Mucosa of rectum (tissue), 2 donors: ENCODE results near the gene CRY2.
"Not testable (repeated sequence)": the region's sequence is repeated elsewhere in the genome, so short reads cannot be mapped to it uniquely, and the experiment has no call there.

Experiments
- H3K27ac ChIP-seq, 2 donors: one replicate each; pipeline ENCODE4 v1.7.0; 2013; ENCODE audit warnings: inconsistent platforms in 2 of 2, low read depth in 2 of 2, low read length in 2 of 2
- H3K27me3 ChIP-seq, 2 donors: one replicate each; pipeline ENCODE4 v1.7.0; 2013; ENCODE audit warnings: low read length in 2 of 2; ENCODE audit not compliant: control insufficient read depth in 2 of 2, insufficient read depth in 2 of 2
- H3K36me3 ChIP-seq, 2 donors: one replicate each; pipeline ENCODE4 v1.7.0; 2013; ENCODE audit warnings: low read length in 2 of 2; ENCODE audit not compliant: control insufficient read depth in 2 of 2, insufficient read depth in 2 of 2
- H3K4me1 ChIP-seq, 2 donors: one replicate each; pipeline ENCODE4 v1.7.0; 2013; ENCODE audit warnings: low read length in 2 of 2, mild to moderate bottlenecking in 1 of 2; ENCODE audit not compliant: control insufficient read depth in 2 of 2, insufficient read depth in 2 of 2
- H3K4me3 ChIP-seq, 2 donors: one replicate each; pipeline ENCODE4 v1.7.0; 2013; ENCODE audit warnings: low read length in 2 of 2
- H3K9ac ChIP-seq, 2 donors: one replicate each; pipeline ENCODE4 v1.7.0; 2013; ENCODE audit warnings: low read length in 2 of 2, low read depth in 1 of 2, mild to moderate bottlenecking in 1 of 2
- H3K9me3 ChIP-seq, 2 donors: one replicate each; pipeline ENCODE4 v1.7.0; 2013; ENCODE audit warnings: low read length in 2 of 2; ENCODE audit not compliant: control insufficient read depth in 2 of 2
- donor health status: healthy.
- donor health status: Normal muscosa, but diverticular disease.

The CRY2 gene

GRCh38 chr11:45905576-45905975 is 58.3 kb downstream of the CRY2 start:
- H3K9ac ChIP-seq, H3K9me3 ChIP-seq, H3K27me3 ChIP-seq, H3K36me3 ChIP-seq, H3K27ac ChIP-seq, H3K4me3 ChIP-seq: not testable (repeated sequence)
- H3K4me1 ChIP-seq = peaks cover 2 to 14% of the 10 kb centered on the region in 2 donors

- H3K9ac ChIP-seq = peak overlapping the region in 1 of 2 donors; percentile 28
- H3K27ac ChIP-seq = peak overlapping the region in 1 of 2 donors; percentile 11
- peaks cover 10 to 14% of the 10 kb centered on the region in 2 donors for H3K36me3 ChIP-seq
- H3K27me3 ChIP-seq = peaks cover 0 to 3% of the 10 kb centered on the region in 2 donors
- H3K9me3 ChIP-seq = no peaks in the 10 kb centered on the region
- H3K4me1 ChIP-seq = peaks cover 2 to 13% of the 10 kb centered on the region in 2 donors
- no peak overlapping the region for H3K4me3 ChIP-seq
Measured at GRCh38 chr11:45906096-45906682, 58.9 kb downstream of the CRY2 start.

DNA sequence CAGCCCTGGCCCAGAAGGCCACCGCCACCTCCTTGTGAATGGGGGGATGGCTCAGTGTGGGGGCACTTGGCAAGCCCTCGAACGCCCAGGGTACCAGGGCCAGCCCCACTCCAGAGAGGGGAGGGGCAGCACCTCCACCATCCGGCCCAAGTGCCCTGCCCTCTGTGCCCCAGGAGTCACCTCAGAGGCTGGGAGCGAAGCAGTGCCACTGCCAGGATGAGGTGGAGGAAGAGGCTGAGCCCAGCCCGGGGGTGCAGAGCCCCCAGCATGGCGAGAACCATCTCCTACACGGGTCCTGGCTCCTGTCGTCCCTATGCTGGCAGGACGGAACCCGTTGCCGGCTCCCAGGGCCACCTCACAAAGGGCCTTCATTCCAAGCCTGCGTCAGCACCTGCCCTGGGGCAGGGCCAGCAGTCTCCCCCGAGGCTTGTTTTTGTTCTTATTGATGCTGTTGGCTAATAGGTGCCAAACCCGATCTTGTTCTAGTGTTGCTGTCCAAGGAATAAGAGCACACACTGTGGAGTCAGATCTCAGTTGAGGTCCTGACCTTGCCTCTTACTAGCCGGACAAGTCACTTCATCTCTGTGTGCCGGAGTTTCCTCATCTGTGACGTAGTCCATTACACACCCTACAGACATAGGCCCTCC is 59.8 kb downstream of the CRY2 start, which contains the start of gene FREY1:
FREY1 (minus strand) TSS at position 307 of the 647 bp plus-strand sequence; CDS start at position 281, 26 bp downstream.
- Histone ChIP-seq H3K4me3 (no peak within 1 kb of the TSS), H3K9ac (peak within 1 kb of the TSS in 1 of 2 donors; percentile 28), H3K36me3 (peaks cover 13 to 18% of the 10 kb centered on the region in 2 donors), H3K9me3 (no peaks in the 10 kb centered on the region), H3K27me3 (no peaks in the 10 kb centered on the region), H3K4me1 (peaks cover 2 to 13% of the 10 kb centered on the region in 2 donors), H3K27ac (peak within 1 kb of the TSS in 1 of 2 donors; percentile 11)

DNA sequence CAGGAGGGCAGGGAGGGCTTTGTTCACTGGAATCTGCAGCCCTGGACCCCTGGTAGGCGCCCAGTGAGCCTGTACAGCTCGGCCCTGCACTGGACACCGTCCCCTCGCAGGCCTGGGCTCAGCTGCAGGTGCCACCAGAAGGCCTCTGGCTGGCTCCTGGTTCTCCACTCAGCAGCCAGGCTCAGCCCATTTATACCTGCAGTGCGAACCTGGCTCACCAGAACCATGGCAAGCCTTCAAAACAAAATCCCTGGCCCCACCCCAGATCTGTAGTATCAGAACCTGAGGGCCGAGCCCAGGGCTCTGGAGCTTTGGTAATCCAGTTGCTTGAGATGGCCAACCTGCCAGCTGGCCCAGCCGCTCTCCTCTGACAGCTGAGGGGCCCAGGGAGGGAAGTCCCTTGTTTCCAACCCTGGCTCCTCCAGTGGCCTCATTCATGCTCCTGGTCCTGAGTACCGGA is 60.7 kb downstream of the CRY2 start:
- H3K9me3 ChIP-seq = no peaks in the 10 kb centered on the region
- H3K9ac ChIP-seq = no peak overlapping the region
- H3K4me1 ChIP-seq = peaks cover 2 to 13% of the 10 kb centered on the region in 2 donors
- no peaks in the 10 kb centered on the region for H3K27me3 ChIP-seq
- H3K36me3 ChIP-seq = peaks cover 13 to 18% of the 10 kb centered on the region in 2 donors
- no peak overlapping the region for H3K4me3 ChIP-seq
- H3K27ac ChIP-seq = no peak overlapping the region

DNA sequence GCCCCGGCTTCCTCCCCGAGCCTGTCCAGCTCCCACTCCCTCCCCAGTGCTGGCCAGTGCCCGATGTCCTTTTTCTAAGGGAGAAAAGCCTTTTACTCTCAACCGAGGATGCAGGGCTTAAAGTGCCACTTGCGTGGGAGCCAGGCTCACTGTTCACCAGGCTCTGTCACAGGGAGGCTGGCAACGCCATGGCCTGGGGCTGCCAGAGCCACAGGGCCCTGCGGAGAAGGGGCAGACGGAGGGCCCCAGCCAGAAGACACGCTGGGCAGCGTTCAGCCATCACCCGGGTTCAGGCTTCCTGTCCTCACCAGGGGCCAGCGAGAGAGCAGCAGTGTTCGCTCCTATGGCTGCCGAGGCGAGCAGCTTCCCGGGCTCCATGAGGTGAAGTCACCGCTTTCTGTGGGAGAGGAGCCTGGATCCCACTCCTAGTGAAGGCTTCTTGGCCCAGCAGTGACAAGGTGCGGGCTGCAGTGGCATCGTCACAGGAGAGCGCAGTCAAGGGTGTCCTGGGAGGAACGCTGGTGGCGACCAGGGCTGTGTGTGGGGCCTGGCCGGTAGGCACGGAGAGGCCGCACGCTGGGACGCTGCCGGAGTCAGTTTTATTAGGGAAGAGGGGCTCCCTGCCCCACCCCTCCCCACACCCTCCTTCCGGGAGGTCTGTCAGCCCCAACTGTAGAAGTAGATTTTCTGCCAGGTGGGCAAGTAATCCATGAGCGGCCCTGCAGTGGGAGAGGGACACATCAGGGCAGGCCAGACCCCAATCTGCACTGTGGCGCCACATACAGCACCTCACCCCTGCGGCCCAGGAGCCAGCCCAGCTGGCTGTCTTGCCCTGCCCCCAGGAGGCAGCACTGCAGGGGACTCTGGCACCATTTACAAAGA is 62.6 kb downstream of the CRY2 start:
- H3K4me1 ChIP-seq = peaks cover 2 to 13% of the 10 kb centered on the region in 2 donors
- H3K36me3 ChIP-seq = peaks cover 32 to 33% of the 10 kb centered on the region in 2 donors
- no peaks in the 10 kb centered on the region for H3K27me3 ChIP-seq
- no peaks in the 10 kb centered on the region for H3K9me3 ChIP-seq
- H3K9ac ChIP-seq = no peak overlapping the region
- no peak overlapping the region for H3K27ac ChIP-seq
- no peak overlapping the region for H3K4me3 ChIP-seq

DNA sequence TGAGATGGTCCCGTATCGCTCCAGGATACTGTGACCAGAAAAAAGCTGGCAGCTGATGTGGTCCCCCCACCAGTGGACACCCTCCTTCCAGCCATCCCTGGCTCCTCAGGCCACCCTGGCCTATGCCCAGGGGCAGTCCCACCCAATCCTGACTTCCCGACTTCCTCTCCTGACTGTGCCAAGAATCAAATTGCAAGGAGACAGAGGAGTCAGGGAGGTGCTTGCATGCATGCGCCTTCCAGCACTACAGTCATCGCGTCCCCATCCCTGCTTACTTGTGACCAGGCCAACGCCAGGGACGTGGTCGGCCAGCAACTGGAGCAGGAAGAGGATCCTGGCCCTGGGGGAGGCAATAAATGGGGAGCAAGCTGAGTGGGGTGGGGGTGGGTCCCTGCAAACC is 63.3 kb downstream of the CRY2 start:
- Histone ChIP-seq H3K4me3 (no peak overlapping the region), H3K9ac (no peak overlapping the region), H3K9me3 (no peaks in the 10 kb centered on the region), H3K27ac (no peak overlapping the region), H3K27me3 (no peaks in the 10 kb centered on the region), H3K4me1 (peaks cover 2 to 13% of the 10 kb centered on the region in 2 donors), H3K36me3 (peaks cover 39 to 41% of the 10 kb centered on the region in 2 donors)

- H3K9ac ChIP-seq = no peak overlapping the region
- H3K4me3 ChIP-seq = no peak overlapping the region
- H3K4me1 ChIP-seq = peaks cover 6 to 14% of the 10 kb centered on the region in 2 donors
- H3K27ac ChIP-seq = no peak overlapping the region
- H3K36me3 ChIP-seq = peaks cover 39 to 41% of the 10 kb centered on the region in 2 donors
- H3K27me3 ChIP-seq = no peaks in the 10 kb centered on the region
- no peaks in the 10 kb centered on the region for H3K9me3 ChIP-seq
Measured at GRCh38 chr11:45913514-45913913, 66.2 kb downstream of the CRY2 start.

GRCh38 chr11:45913942-45914635 is 66.8 kb downstream of the CRY2 start:
- Histone ChIP-seq H3K36me3 (peaks cover 36 to 41% of the 10 kb centered on the region in 2 donors), H3K4me1 (peaks cover 6 to 18% of the 10 kb centered on the region in 2 donors), H3K27ac (no peak overlapping the region), H3K9ac (no peak overlapping the region), H3K4me3 (no peak overlapping the region), H3K9me3 (no peaks in the 10 kb centered on the region), H3K27me3 (no peaks in the 10 kb centered on the region)

DNA sequence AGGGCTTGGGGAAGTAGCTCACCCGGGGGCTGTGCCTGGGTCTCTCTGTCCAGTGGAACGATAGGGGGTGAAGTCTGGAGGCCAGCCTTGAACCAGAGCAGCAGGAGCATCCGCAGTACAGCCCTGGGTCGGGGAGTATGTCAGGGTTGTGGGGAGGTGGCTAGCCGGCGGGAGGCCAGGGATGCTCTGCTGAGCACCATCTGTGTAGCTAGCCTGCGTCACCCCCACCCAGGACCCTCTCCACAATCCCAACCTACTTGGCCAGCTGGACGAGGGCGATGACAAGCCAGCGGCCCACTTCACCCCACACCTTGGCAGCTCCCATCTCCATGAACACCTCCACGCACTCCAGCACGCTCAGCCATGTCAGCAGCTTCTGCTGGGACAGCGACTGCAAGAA is 68.2 kb downstream of the CRY2 start:
- Histone ChIP-seq H3K36me3 (peaks cover 34 to 35% of the 10 kb centered on the region in 2 donors), H3K4me1 (peaks cover 6 to 18% of the 10 kb centered on the region in 2 donors)

More for the DNA sequence above, 68.2 kb downstream of the CRY2 start:
- H3K27ac ChIP-seq = no peak overlapping the region
- H3K4me3 ChIP-seq = no peak overlapping the region
- H3K9ac ChIP-seq = no peak overlapping the region
- H3K9me3 ChIP-seq = no peaks in the 10 kb centered on the region
- H3K27me3 ChIP-seq = no peaks in the 10 kb centered on the region
